ENCODE measurements around the gene DISP2.

The DISP2 gene

GRCh38 chr15:40328751-40329150 lies 29.3 kb upstream of the DISP2 start:
- no peaks in the 10 kb centered on the region for H3K9me2 ChIP-seq (replicated peaks; ENCODE audit: insufficient read depth, low read length)

GRCh38 chr15:40329804-40330203 lies 28.2 kb upstream of the DISP2 start:
- no peaks in the 10 kb centered on the region for H3K9me2 ChIP-seq (replicated peaks; ENCODE audit: insufficient read depth, low read length)
- no peak overlapping the region for H3K4me2 ChIP-seq (ENCODE audit: low read depth, low read length, poor library complexity, severe bottlenecking)
- H4K20me1 ChIP-seq (ENCODE audit: low read depth, low read length): no peaks in the 10 kb centered on the region
- H3K36me3 ChIP-seq (ENCODE audit: low read length): no peaks in the 10 kb centered on the region
- no peaks in the 10 kb centered on the region for H3K79me2 ChIP-seq (ENCODE audit: insufficient read depth, low read length)
- H3K9ac ChIP-seq (ENCODE audit: low read length): no peak overlapping the region
- no peak overlapping the region for H3K4me3 ChIP-seq (ENCODE audit: insufficient read depth, low read length, poor library complexity, severe bottlenecking)
- TF ChIP-seq CTCF (IDR thresholded peaks at IDR 0.05; ENCODE audit: insufficient read depth, low read length, poor library complexity, severe bottlenecking): no peak
- no peak for TF ChIP-seq EZH2phosphoT487 (conservative IDR thresholded peaks at IDR 0.05; ENCODE audit: low read length)
- H3K27ac ChIP-seq (ENCODE audit: low read depth, low read length): no peak overlapping the region
- H2AFZ ChIP-seq (ENCODE audit: low read depth, low read length, severe bottlenecking): no peak overlapping the region
- no peaks in the 10 kb centered on the region for H3F3A ChIP-seq (ENCODE audit: insufficient read depth)
- no peaks in the 10 kb centered on the region for H3K27me3 ChIP-seq (ENCODE audit: low read length)
- no peaks in the 10 kb centered on the region for H3K9me3 ChIP-seq (ENCODE audit: insufficient read depth, low read length)

More at GRCh38 chr15:40328751-40329150, 29.3 kb upstream of the DISP2 start:
- no peak overlapping the region for H3K9ac ChIP-seq (ENCODE audit: low read length)
- no peaks in the 10 kb centered on the region for H4K20me1 ChIP-seq (ENCODE audit: low read depth, low read length)
- no peak overlapping the region for H2AFZ ChIP-seq (ENCODE audit: low read depth, low read length, severe bottlenecking)
- no peaks in the 10 kb centered on the region for H3K9me3 ChIP-seq (ENCODE audit: insufficient read depth, low read length)
- no peaks in the 10 kb centered on the region for H3F3A ChIP-seq (ENCODE audit: insufficient read depth)
- H3K27ac ChIP-seq (ENCODE audit: low read depth, low read length): no peak overlapping the region
- no peaks in the 10 kb centered on the region for H3K27me3 ChIP-seq (ENCODE audit: low read length)
- no peaks in the 10 kb centered on the region for H3K79me2 ChIP-seq (ENCODE audit: insufficient read depth, low read length)
- H3K4me3 ChIP-seq (ENCODE audit: insufficient read depth, low read length, poor library complexity, severe bottlenecking): no peak overlapping the region
- no peak overlapping the region for H3K4me2 ChIP-seq (ENCODE audit: low read depth, low read length, poor library complexity, severe bottlenecking)
- TF ChIP-seq CTCF (IDR thresholded peaks at IDR 0.05; ENCODE audit: insufficient read depth, low read length, poor library complexity, severe bottlenecking) (no peak), EZH2phosphoT487 (conservative IDR thresholded peaks at IDR 0.05; ENCODE audit: low read length) (no peak)
- no peaks in the 10 kb centered on the region for H3K36me3 ChIP-seq (ENCODE audit: low read length)

GRCh38 chr15:40330368-40330836 lies 27.6 kb upstream of the DISP2 start:
- Histone ChIP-seq H3K9me3 (ENCODE audit: insufficient read depth, low read length) (no peaks in the 10 kb centered on the region), H3F3A (ENCODE audit: insufficient read depth) (no peaks in the 10 kb centered on the region), H3K79me2 (ENCODE audit: insufficient read depth, low read length) (no peaks in the 10 kb centered on the region), H3K27me3 (ENCODE audit: low read length) (no peaks in the 10 kb centered on the region), H4K20me1 (ENCODE audit: low read depth, low read length) (no peaks in the 10 kb centered on the region), H3K4me2 (ENCODE audit: low read depth, low read length, poor library complexity, severe bottlenecking) (no peak overlapping the region), H3K36me3 (ENCODE audit: low read length) (no peaks in the 10 kb centered on the region), H3K4me3 (ENCODE audit: insufficient read depth, low read length, poor library complexity, severe bottlenecking) (no peak overlapping the region), H3K27ac (ENCODE audit: low read depth, low read length) (no peak overlapping the region), H2AFZ (ENCODE audit: low read depth, low read length, severe bottlenecking) (no peak overlapping the region), H3K9ac (ENCODE audit: low read length) (no peak overlapping the region), H3K9me2 (replicated peaks; ENCODE audit: insufficient read depth, low read length) (no peaks in the 10 kb centered on the region)
- TF ChIP-seq EZH2phosphoT487 (conservative IDR thresholded peaks at IDR 0.05; ENCODE audit: low read length) (no peak), CTCF (IDR thresholded peaks at IDR 0.05; ENCODE audit: insufficient read depth, low read length, poor library complexity, severe bottlenecking) (no peak)
